ENCODE data around the gene XIST. TPM values are rescaled to one million over a fixed set of nuclear protein-coding genes. Genes with fewer than 3 reads are reported as not detected.
A peak's percentile ranks its signal among the peaks of the same experiment; 100 is the strongest.

XIST gene
- total RNA-seq, 1 experiment from 2014 or later = 1.0 TPM

DNA sequence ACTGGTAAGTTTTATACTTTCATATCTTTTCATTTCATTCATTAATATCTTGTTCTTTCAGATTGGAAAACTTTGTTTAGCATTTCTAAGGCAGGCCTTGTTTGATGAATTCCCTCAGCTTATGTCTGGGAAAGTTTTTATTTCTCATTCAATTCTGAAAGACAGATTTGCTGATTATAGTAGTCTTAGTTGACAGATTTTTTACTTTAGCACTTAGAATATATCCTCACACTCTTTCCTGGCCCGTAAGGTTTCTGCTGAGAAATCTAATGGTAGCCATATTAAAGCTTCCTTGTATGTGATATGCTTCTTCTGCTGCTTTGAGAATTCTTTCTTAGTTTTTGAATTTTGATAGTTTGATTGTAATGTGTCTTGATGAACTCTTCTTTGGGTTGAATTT is 7.1 kb upstream of the XIST start:
- H3K4me2 ChIP-seq (ENCODE audit: low read length) = no peak overlapping the region
- no peaks in the 10 kb centered on the region for H4K20me1 ChIP-seq (ENCODE audit: insufficient read depth)
- H3K9ac ChIP-seq (ENCODE audit: low read length) = no peak overlapping the region
- no peak overlapping the region for H3K4me3 ChIP-seq (replicated peaks in 1 of 2; ENCODE audit: low read depth in 1 of 2, low read length in 2 of 2)
- no peaks in the 10 kb centered on the region for H3K79me2 ChIP-seq (ENCODE audit: insufficient read depth, low read length)
- no peak for DNase-seq (ENCODE audit: low read depth, low spot score)
- ChIA-PET POLR2A (no interaction called here), RAD21 (ENCODE audit: low non-redundant PET in 1 of 2, low total read pairs in 2 of 2, uncharacterized antibody in 2 of 2, unreplicated experiment in 2 of 2) (no interaction called here), CTCF (no interaction called here)
- H3K36me3 ChIP-seq (ENCODE audit: control insufficient read depth in 1 of 2, insufficient read depth in 2 of 2, low read length in 2 of 2) = no peaks in the 10 kb centered on the region
- ATAC-seq = no peak
- no TSS peak for BruUV-seq (replicated peaks)
- H3K4me1 ChIP-seq (ENCODE audit: control insufficient read depth in 1 of 2, insufficient read depth in 2 of 2, low read length in 2 of 2) = no peaks in the 10 kb centered on the region
- no peaks in the 10 kb centered on the region for H3K9me2 ChIP-seq (ENCODE audit: insufficient read depth)
- no peak for TF ChIP-seq CEBPB (IDR thresholded peaks at IDR 0.05; ENCODE audit: low read depth)
- no peak for TF ChIP-seq EZH2phosphoT487 (IDR thresholded peaks at IDR 0.05; ENCODE audit: borderline replicate concordance)
- TF ChIP-seq TCF7L2 (IDR thresholded peaks at IDR 0.05; ENCODE audit: borderline replicate concordance, extremely low read depth, insufficient read depth, insufficient read length) = no peak
- TF ChIP-seq ZFX (IDR thresholded peaks at IDR 0.05) = no peak
- TF ChIP-seq ZNF274 (IDR thresholded peaks at IDR 0.05; ENCODE audit: low read depth, low read length) = no peak
- TF ChIP-seq, protein P1, sequence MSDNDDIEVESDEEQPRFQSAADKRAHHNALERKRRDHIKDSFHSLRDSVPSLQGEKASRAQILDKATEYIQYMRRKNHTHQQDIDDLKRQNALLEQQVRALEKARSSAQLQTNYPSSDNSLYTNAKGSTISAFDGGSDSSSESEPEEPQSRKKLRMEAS (IDR thresholded peaks at IDR 0.05) = no peak
- H3K9me3 ChIP-seq (ENCODE audit: control insufficient read depth in 1 of 2, insufficient read depth in 1 of 2, low read depth in 1 of 2, low read length in 2 of 2) = no peaks in the 10 kb centered on the region
- no peak overlapping the region for H2AFZ ChIP-seq (ENCODE audit: low read depth, low read length, poor library complexity, severe bottlenecking)
- intact Hi-C loops (cut with micrococcal nuclease) = loop anchor here (5.0 kb wide), 1 partner anchor 693 kb away; no protein-coding TSS in a partner anchor
- no peak overlapping the region for H3K27ac ChIP-seq (ENCODE audit: low read depth, low read length)
- no peaks in the 10 kb centered on the region for H3K27me3 ChIP-seq (ENCODE audit: insufficient read depth, low read length)

DNA sequence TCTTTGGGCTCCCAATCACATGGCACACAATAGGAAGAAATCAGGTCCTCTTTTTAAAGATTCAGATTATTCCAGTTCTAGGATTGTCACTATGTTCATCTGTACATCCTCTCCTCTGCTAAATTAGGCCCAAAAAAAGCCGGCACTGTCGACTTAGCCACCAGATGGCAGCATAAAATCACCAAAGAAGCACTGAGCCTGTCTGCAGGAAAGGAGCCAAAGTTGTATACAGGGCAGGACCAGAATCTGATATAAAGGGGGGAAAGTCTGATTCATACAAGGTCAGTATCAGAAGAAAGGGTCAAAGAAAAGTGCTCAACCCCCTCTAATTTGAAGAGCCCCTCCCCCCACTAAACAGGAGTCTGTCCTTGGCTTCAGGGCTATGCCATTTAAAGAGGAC is 3.0 kb upstream of the XIST start:
- H3K9me2 ChIP-seq (ENCODE audit: insufficient read depth) = no peaks in the 10 kb centered on the region
- no peaks in the 10 kb centered on the region for H3K79me2 ChIP-seq (ENCODE audit: insufficient read depth, low read length)
- CTCF ChIA-PET = interaction anchor here (0.8 to 2.6 kb wide), 3 partner anchors 160 to 488 kb away, joined by 3 to 8 read pairs (median 5); no protein-coding TSS in a partner anchor
- H3K4me2 ChIP-seq (ENCODE audit: low read length) = no peak overlapping the region
- BruUV-seq (replicated peaks) = no TSS peak
- no peaks in the 10 kb centered on the region for H3K4me1 ChIP-seq (ENCODE audit: control insufficient read depth in 1 of 2, insufficient read depth in 2 of 2, low read length in 2 of 2)
- POLR2A ChIA-PET = no interaction called here
- H3K9ac ChIP-seq (ENCODE audit: low read length) = no peak overlapping the region
- no peak overlapping the region for H3K4me3 ChIP-seq (replicated peaks in 1 of 2; ENCODE audit: low read depth in 1 of 2, low read length in 2 of 2)
- intact Hi-C loops (cut with micrococcal nuclease) = loop anchor here (1.0 to 5.0 kb wide), 5 partner anchors 160 to 697 kb away; no protein-coding TSS in a partner anchor
- H3K36me3 ChIP-seq (ENCODE audit: control insufficient read depth in 1 of 2, insufficient read depth in 2 of 2, low read length in 2 of 2) = no peaks in the 10 kb centered on the region
- no peaks in the 10 kb centered on the region for H3K9me3 ChIP-seq (ENCODE audit: control insufficient read depth in 1 of 2, insufficient read depth in 1 of 2, low read depth in 1 of 2, low read length in 2 of 2)
- DNase-seq (ENCODE audit: low read depth, low spot score) = peak; percentile 28
- no peak overlapping the region for H3K27ac ChIP-seq (ENCODE audit: low read depth, low read length)
- H4K20me1 ChIP-seq (ENCODE audit: insufficient read depth) = no peaks in the 10 kb centered on the region
- RAD21 ChIA-PET (ENCODE audit: low non-redundant PET in 1 of 2, low total read pairs in 2 of 2, uncharacterized antibody in 2 of 2, unreplicated experiment in 2 of 2) = no interaction called here
- no peaks in the 10 kb centered on the region for H3K27me3 ChIP-seq (ENCODE audit: insufficient read depth, low read length)
- ATAC-seq = peak; percentile 74
- no peak overlapping the region for H2AFZ ChIP-seq (ENCODE audit: low read depth, low read length, poor library complexity, severe bottlenecking)
- TF ChIP-seq EGR1 (IDR thresholded peaks at IDR 0.05; ENCODE audit: low read depth) = no peak
- TF ChIP-seq, protein P2, sequence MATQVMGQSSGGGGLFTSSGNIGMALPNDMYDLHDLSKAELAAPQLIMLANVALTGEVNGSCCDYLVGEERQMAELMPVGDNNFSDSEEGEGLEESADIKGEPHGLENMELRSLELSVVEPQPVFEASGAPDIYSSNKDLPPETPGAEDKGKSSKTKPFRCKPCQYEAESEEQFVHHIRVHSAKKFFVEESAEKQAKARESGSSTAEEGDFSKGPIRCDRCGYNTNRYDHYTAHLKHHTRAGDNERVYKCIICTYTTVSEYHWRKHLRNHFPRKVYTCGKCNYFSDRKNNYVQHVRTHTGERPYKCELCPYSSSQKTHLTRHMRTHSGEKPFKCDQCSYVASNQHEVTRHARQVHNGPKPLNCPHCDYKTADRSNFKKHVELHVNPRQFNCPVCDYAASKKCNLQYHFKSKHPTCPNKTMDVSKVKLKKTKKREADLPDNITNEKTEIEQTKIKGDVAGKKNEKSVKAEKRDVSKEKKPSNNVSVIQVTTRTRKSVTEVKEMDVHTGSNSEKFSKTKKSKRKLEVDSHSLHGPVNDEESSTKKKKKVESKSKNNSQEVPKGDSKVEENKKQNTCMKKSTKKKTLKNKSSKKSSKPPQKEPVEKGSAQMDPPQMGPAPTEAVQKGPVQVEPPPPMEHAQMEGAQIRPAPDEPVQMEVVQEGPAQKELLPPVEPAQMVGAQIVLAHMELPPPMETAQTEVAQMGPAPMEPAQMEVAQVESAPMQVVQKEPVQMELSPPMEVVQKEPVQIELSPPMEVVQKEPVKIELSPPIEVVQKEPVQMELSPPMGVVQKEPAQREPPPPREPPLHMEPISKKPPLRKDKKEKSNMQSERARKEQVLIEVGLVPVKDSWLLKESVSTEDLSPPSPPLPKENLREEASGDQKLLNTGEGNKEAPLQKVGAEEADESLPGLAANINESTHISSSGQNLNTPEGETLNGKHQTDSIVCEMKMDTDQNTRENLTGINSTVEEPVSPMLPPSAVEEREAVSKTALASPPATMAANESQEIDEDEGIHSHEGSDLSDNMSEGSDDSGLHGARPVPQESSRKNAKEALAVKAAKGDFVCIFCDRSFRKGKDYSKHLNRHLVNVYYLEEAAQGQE (IDR thresholded peaks at IDR 0.05; ENCODE audit: low read depth) = no peak
- TF ChIP-seq ELF1 (IDR thresholded peaks at IDR 0.05; ENCODE audit: borderline replicate concordance, low read depth) = no peak
- TF ChIP-seq EZH2 (IDR thresholded peaks at IDR 0.05) = no peak
- TF ChIP-seq POLR2A (IDR thresholded peaks at IDR 0.05; ENCODE audit: borderline replicate concordance, extremely low read depth, insufficient read depth, insufficient read length) = no peak
- TF ChIP-seq YY1 (IDR thresholded peaks at IDR 0.05; ENCODE audit: extremely low read depth, insufficient replicate concordance, low read depth, low read length) = no peak
- no peak for TF ChIP-seq SIN3A (IDR thresholded peaks at IDR 0.05; ENCODE audit: low read depth)
- TF ChIP-seq, protein P3, sequence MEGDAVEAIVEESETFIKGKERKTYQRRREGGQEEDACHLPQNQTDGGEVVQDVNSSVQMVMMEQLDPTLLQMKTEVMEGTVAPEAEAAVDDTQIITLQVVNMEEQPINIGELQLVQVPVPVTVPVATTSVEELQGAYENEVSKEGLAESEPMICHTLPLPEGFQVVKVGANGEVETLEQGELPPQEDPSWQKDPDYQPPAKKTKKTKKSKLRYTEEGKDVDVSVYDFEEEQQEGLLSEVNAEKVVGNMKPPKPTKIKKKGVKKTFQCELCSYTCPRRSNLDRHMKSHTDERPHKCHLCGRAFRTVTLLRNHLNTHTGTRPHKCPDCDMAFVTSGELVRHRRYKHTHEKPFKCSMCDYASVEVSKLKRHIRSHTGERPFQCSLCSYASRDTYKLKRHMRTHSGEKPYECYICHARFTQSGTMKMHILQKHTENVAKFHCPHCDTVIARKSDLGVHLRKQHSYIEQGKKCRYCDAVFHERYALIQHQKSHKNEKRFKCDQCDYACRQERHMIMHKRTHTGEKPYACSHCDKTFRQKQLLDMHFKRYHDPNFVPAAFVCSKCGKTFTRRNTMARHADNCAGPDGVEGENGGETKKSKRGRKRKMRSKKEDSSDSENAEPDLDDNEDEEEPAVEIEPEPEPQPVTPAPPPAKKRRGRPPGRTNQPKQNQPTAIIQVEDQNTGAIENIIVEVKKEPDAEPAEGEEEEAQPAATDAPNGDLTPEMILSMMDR (IDR thresholded peaks at IDR 0.05 in 2 of 3, conservative IDR thresholded peaks at IDR 0.05 in 1 of 3; ENCODE audit: borderline replicate concordance in 1 of 3, insufficient read depth in 1 of 3, low read depth in 2 of 3, low read length in 2 of 3) = peak; percentile 55 to 68 (median 66); a peak in 5 of 6 replicates
- no peak for TF ChIP-seq JUND (IDR thresholded peaks at IDR 0.05)

Data from HCT116 (cell line).